WTC11 (cell line): Measurements from ENCODE around the gene DNM1. TPM values are rescaled to one million over a fixed set of nuclear protein-coding genes. Genes with fewer than 3 reads are reported as not detected.
A peak's percentile ranks its signal among the peaks of the same experiment; 100 is the strongest.

ENCODE experiments used
- ATAC-seq: fragments of 200-7000 bp; cut with Tn5 transposase; 2 replicates; pipeline ENCODE4 v1.10.0; 2021; ENCODE audit warnings: mild to moderate bottlenecking, moderate library complexity
- CTCF ChIA-PET: fragments of 300-600 bp; sonication (Branson Sonifier 250); formaldehyde crosslinking; loops from one replicate; lab custom pipeline; 2021; ENCODE audit warnings: antibody characterized with exemption; lab: Charles Lee
- POLR2A ChIA-PET: fragments of 350-600 bp; sonication (Branson Sonifier 250); formaldehyde crosslinking; loops from one replicate; lab custom pipeline; 2021; ENCODE audit warnings: antibody characterized with exemption; lab: Charles Lee
- DNase-seq: peaks from one replicate; pipeline ENCODE4 v3.0.0; 2021; ENCODE audit warnings: low spot score
- H3K27ac Mint-ChIP-seq: 2 replicates; pipeline ENCODE4 v1.8.0; 2021; ENCODE audit warnings: mixed read lengths
- H3K27me3 Mint-ChIP-seq: 2 replicates; pipeline ENCODE4 v1.8.0; 2021; ENCODE audit warnings: low read depth, mild to moderate bottlenecking, moderate library complexity, mixed read lengths
- H3K36me3 Mint-ChIP-seq: 2 replicates; pipeline ENCODE4 v1.8.0; 2021; ENCODE audit warnings: mixed read lengths
- H3K4me1 Mint-ChIP-seq: 2 replicates; pipeline ENCODE4 v1.8.0; 2022; ENCODE audit warnings: mixed read lengths
- H3K4me3 Mint-ChIP-seq: 2 replicates; pipeline ENCODE4 v1.8.0; 2021; ENCODE audit warnings: mild to moderate bottlenecking, moderate library complexity, mixed read lengths
- H3K9me3 Mint-ChIP-seq: 2 replicates; pipeline ENCODE4 v1.8.0; 2021; ENCODE audit warnings: mixed read lengths
- ATF1 ChIP-seq: sonication (generic); formaldehyde crosslinking; IDR thresholded peaks from 2 replicates; pipeline ENCODE4 v1.8.1; 2023; ENCODE audit warnings: mild to moderate bottlenecking, moderate library complexity, missing genetic modification reagents
- ESRRA ChIP-seq: sonication (generic); formaldehyde crosslinking; IDR thresholded peaks from 2 replicates; pipeline ENCODE4 v1.8.1; 2022; ENCODE audit warnings: mild to moderate bottlenecking, missing genetic modification reagents, borderline replicate concordance
- FOXP1 ChIP-seq: sonication (generic); formaldehyde crosslinking; IDR thresholded peaks from 2 replicates; pipeline ENCODE4 v1.8.0; 2022; ENCODE audit warnings: missing genetic modification reagents, mild to moderate bottlenecking, moderate library complexity, borderline replicate concordance
- MYBL2 ChIP-seq: sonication (generic); formaldehyde crosslinking; IDR thresholded peaks from 2 replicates; pipeline ENCODE4 v1.8.1; 2023; ENCODE audit warnings: mild to moderate bottlenecking, moderate library complexity, missing genetic modification reagents
- NFYB ChIP-seq: sonication (generic); formaldehyde crosslinking; conservative IDR thresholded peaks from 2 replicates; pipeline ENCODE4 v1.8.0; 2022; ENCODE audit warnings: low read depth, missing genetic modification reagents
- RORB ChIP-seq: fragments of 250-450 bp; sonication (Bioruptor Pico); IDR thresholded peaks from 2 replicates; pipeline ENCODE4 v1.9.0; 2021; ENCODE audit warnings: mild to moderate bottlenecking
- SMAD3 ChIP-seq: sonication (generic); formaldehyde crosslinking; IDR thresholded peaks from 2 replicates; pipeline ENCODE4 v1.8.0; 2022; ENCODE audit warnings: missing genetic modification reagents, mild to moderate bottlenecking, borderline replicate concordance
- ZBTB21 ChIP-seq: sonication (generic); formaldehyde crosslinking; IDR thresholded peaks from 2 replicates; pipeline ENCODE4 v1.8.1; 2023; ENCODE audit warnings: mild to moderate bottlenecking, missing genetic modification reagents, borderline replicate concordance
- ZNF219 ChIP-seq: sonication (generic); formaldehyde crosslinking; IDR thresholded peaks from 2 replicates; pipeline ENCODE4 v1.8.0; 2023; ENCODE audit warnings: missing genetic modification reagents, mild to moderate bottlenecking, borderline replicate concordance
- ZNF232 ChIP-seq: sonication (generic); formaldehyde crosslinking; IDR thresholded peaks from 2 replicates; pipeline ENCODE4 v1.8.0; 2022; ENCODE audit warnings: mild to moderate bottlenecking, missing genetic modification reagents
- ZNF423 ChIP-seq: fragments of 250-450 bp; sonication (Bioruptor Pico); IDR thresholded peaks from 2 replicates; pipeline ENCODE4 v2.1.2; 2022; ENCODE audit warnings: mild to moderate bottlenecking, moderate library complexity
- total RNA-seq: library from RNA; stranded (reverse); gene quantifications from 3 replicates; pipeline ENCODE4 v1.2.3, GENCODE V29; 2021
- TF ChIP-seq, protein P1 (sequence below): sonication (generic); formaldehyde crosslinking; IDR thresholded peaks from 2 replicates; pipeline ENCODE4 v1.8.1; 2023; ENCODE audit warnings: mild to moderate bottlenecking, missing genetic modification reagents, borderline replicate concordance
- TF ChIP-seq, protein P2 (sequence below): fragments of 250-450 bp; sonication (Bioruptor Pico); IDR thresholded peaks from 2 replicates; pipeline ENCODE4 v1.9.0; 2021; ENCODE audit warnings: mild to moderate bottlenecking
- TF ChIP-seq, protein P3 (sequence below): sonication (generic); formaldehyde crosslinking; IDR thresholded peaks from 2 replicates; pipeline ENCODE4 v1.8.0; 2023; ENCODE audit warnings: mild to moderate bottlenecking, missing genetic modification reagents
- TF ChIP-seq, protein P4 (sequence below): sonication (generic); formaldehyde crosslinking; IDR thresholded peaks from 2 replicates; pipeline ENCODE4 v1.8.0; 2022; ENCODE audit warnings: mild to moderate bottlenecking, missing genetic modification reagents
- TF ChIP-seq, protein P5 (sequence below): fragments of 250-450 bp; sonication (Bioruptor Pico); conservative IDR thresholded peaks from 2 replicates; pipeline ENCODE4 v1.9.0; 2021; ENCODE audit warnings: mild to moderate bottlenecking

Gene DNM1
- total RNA-seq, 1 experiment from 2014 or later = 79.0 TPM

DNA sequence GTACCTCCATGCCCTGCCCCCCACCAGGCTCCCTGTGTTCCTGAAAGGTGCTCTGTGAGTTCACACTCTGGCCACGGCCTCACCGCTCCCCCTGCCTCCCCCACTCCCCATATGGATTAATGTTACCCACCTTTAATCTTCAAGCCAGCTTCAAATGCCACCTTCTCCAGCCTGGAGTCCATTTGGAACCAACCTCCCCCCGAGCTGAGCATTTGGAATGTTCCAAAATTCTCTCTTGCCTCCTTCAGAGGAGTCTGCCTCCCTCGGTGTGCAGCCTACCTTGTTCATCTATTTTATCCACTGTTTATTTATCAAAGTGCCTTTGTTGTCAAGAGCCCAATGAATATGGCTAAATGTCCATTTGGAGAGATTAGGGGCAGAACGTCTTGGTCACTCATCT, 68.3 kb downstream of the DNM1 start:
- ChIA-PET POLR2A (no interaction called here), CTCF (interaction anchor here (0.7 to 1.0 kb wide), 3 partner anchors 12 to 66 kb away, joined by 3 to 6 read pairs (median 3); no protein-coding TSS in a partner anchor)
- DNase-seq (no peak), ATAC-seq (no peak)
- TF ChIP-seq, protein P1, sequence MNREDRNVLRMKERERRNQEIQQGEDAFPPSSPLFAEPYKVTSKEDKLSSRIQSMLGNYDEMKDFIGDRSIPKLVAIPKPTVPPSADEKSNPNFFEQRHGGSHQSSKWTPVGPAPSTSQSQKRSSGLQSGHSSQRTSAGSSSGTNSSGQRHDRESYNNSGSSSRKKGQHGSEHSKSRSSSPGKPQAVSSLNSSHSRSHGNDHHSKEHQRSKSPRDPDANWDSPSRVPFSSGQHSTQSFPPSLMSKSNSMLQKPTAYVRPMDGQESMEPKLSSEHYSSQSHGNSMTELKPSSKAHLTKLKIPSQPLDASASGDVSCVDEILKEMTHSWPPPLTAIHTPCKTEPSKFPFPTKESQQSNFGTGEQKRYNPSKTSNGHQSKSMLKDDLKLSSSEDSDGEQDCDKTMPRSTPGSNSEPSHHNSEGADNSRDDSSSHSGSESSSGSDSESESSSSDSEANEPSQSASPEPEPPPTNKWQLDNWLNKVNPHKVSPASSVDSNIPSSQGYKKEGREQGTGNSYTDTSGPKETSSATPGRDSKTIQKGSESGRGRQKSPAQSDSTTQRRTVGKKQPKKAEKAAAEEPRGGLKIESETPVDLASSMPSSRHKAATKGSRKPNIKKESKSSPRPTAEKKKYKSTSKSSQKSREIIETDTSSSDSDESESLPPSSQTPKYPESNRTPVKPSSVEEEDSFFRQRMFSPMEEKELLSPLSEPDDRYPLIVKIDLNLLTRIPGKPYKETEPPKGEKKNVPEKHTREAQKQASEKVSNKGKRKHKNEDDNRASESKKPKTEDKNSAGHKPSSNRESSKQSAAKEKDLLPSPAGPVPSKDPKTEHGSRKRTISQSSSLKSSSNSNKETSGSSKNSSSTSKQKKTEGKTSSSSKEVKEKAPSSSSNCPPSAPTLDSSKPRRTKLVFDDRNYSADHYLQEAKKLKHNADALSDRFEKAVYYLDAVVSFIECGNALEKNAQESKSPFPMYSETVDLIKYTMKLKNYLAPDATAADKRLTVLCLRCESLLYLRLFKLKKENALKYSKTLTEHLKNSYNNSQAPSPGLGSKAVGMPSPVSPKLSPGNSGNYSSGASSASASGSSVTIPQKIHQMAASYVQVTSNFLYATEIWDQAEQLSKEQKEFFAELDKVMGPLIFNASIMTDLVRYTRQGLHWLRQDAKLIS (CRISPR knock-in tag) = no peak
- no peak for TF ChIP-seq ZNF219 (CRISPR knock-in tag)
- TF ChIP-seq, protein P2, sequence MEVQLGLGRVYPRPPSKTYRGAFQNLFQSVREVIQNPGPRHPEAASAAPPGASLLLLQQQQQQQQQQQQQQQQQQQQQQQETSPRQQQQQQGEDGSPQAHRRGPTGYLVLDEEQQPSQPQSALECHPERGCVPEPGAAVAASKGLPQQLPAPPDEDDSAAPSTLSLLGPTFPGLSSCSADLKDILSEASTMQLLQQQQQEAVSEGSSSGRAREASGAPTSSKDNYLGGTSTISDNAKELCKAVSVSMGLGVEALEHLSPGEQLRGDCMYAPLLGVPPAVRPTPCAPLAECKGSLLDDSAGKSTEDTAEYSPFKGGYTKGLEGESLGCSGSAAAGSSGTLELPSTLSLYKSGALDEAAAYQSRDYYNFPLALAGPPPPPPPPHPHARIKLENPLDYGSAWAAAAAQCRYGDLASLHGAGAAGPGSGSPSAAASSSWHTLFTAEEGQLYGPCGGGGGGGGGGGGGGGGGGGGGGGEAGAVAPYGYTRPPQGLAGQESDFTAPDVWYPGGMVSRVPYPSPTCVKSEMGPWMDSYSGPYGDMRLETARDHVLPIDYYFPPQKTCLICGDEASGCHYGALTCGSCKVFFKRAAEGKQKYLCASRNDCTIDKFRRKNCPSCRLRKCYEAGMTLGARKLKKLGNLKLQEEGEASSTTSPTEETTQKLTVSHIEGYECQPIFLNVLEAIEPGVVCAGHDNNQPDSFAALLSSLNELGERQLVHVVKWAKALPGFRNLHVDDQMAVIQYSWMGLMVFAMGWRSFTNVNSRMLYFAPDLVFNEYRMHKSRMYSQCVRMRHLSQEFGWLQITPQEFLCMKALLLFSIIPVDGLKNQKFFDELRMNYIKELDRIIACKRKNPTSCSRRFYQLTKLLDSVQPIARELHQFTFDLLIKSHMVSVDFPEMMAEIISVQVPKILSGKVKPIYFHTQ = no peak
- no peaks in the 10 kb centered on the region; the same call in 1 of the 2 replicates for H3K27me3 Mint-ChIP-seq
- peaks cover 5% of the 10 kb centered on the region for H3K4me1 Mint-ChIP-seq
- H3K4me3 Mint-ChIP-seq = no peak overlapping the region
- no peaks in the 10 kb centered on the region for H3K9me3 Mint-ChIP-seq
- no peak overlapping the region for H3K27ac Mint-ChIP-seq
- H3K36me3 Mint-ChIP-seq = peaks cover 12% of the 10 kb centered on the region

DNA sequence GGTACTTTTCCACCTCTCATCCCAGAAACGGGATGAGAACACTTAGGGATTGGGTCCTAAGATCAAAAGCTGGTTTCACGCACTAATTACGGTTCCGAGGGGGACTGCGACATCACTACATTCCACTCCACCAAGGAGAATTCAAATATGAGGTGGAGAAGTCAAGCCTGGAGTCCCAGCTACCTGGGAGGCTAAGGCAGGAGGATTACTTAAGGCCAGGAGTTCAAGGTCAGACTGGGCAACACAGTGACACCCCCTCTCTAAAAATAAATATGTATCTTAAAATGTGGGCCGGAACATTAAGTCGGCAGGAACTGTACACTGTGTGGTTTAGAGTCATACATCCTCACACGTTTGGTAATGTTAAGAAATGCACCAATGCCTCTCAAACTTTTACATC, 71.1 kb downstream of the DNM1 start:
- Mint-ChIP-seq H3K4me1 (peaks cover 14% of the 10 kb centered on the region), H3K36me3 (peaks cover 12% of the 10 kb centered on the region), H3K27me3 (no peaks in the 10 kb centered on the region; the same call in 1 of the 2 replicates), H3K4me3 (peak overlapping the region; percentile 92), H3K27ac (no peak overlapping the region), H3K9me3 (no peaks in the 10 kb centered on the region)
- TF ChIP-seq ZBTB21 (CRISPR knock-in tag) (no peak), ESRRA (no peak)
- TF ChIP-seq, protein P3, sequence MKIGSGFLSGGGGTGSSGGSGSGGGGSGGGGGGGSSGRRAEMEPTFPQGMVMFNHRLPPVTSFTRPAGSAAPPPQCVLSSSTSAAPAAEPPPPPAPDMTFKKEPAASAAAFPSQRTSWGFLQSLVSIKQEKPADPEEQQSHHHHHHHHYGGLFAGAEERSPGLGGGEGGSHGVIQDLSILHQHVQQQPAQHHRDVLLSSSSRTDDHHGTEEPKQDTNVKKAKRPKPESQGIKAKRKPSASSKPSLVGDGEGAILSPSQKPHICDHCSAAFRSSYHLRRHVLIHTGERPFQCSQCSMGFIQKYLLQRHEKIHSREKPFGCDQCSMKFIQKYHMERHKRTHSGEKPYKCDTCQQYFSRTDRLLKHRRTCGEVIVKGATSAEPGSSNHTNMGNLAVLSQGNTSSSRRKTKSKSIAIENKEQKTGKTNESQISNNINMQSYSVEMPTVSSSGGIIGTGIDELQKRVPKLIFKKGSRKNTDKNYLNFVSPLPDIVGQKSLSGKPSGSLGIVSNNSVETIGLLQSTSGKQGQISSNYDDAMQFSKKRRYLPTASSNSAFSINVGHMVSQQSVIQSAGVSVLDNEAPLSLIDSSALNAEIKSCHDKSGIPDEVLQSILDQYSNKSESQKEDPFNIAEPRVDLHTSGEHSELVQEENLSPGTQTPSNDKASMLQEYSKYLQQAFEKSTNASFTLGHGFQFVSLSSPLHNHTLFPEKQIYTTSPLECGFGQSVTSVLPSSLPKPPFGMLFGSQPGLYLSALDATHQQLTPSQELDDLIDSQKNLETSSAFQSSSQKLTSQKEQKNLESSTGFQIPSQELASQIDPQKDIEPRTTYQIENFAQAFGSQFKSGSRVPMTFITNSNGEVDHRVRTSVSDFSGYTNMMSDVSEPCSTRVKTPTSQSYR (CRISPR knock-in tag) = no peak
- CTCF ChIA-PET = interaction anchor here (2.1 kb wide), 1 partner anchor 19 kb away, joined by 7 read pairs; no protein-coding TSS in a partner anchor
- POLR2A ChIA-PET = no interaction called here
- DNase-seq = no peak
- ATAC-seq = no peak

DNA sequence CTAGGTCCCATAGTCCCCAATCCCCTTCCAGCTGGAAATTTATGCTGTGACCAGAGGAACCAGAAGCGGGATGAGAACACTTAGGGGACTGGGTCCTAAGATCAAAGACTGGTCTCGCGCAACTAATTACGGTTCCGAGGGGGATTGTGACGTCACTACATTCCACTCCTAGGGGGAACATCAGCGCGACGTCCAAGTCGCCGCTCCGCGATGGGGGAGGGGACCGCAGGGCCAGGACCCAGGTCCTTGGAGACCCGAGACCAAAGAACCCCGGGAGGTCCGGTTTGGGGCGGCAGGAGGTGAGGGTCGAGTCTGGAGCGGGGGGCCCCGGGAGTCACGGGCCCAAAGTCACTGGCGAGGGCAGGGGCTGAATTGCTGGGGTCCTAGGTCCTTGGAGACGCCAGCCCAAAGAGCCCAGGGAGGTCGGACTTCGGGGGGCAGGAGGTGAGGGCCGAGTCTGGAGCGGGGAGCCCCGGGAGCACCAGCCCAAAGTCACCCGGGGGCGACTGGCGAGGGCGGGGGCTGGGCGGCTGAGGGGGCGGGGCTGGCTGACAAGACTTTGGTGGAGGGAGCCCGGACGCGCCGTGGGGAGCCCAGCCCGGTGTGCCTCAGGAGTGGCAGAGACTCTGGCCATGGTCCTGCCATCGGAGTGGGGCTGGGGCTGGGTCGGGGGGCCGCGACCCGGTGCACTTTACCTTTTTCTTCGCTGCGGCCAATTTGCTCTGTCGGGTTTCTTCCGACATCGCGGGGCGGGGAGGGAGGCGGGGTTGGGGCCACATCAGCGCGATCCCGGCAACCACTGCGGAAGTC, 72.2 kb downstream of the DNM1 start, which contains the start of gene GOLGA2:
Gene GOLGA2, minus strand, starts transcription at position 810 of the 810 bp plus-strand sequence. Its CDS starts 31 bp downstream, at position 779.
- peaks cover 12% of the 10 kb centered on the region for H3K36me3 Mint-ChIP-seq
- peaks cover 14% of the 10 kb centered on the region for H3K4me1 Mint-ChIP-seq
- CTCF ChIA-PET = interaction anchor here (0.5 to 3.2 kb wide), 19 partner anchors 13 to 753 kb away, joined by 3 to 25 read pairs (median 5); partner anchors contain the start of genes CERCAM and SH3GLB2
- DNase-seq (peak; percentile 48), ATAC-seq (peak; percentile 16)
- POLR2A ChIA-PET = interaction anchor here (0.6 to 1.0 kb wide), 12 partner anchors 20 to 180 kb away, joined by 3 to 10 read pairs (median 4); partner anchors contain the start of gene ODF2
- no peaks in the 10 kb centered on the region for H3K9me3 Mint-ChIP-seq
- H3K4me3 Mint-ChIP-seq = peak within 1 kb of the TSS; percentile 92
- H3K27me3 Mint-ChIP-seq = no peaks in the 10 kb centered on the region; the same call in 1 of the 2 replicates
- peak within 1 kb of the TSS; percentile 97 for H3K27ac Mint-ChIP-seq
- no peak for TF ChIP-seq ZNF232 (CRISPR knock-in tag)
- TF ChIP-seq ZNF423 = no peak
- no peak for TF ChIP-seq RORB
- TF ChIP-seq NFYB (CRISPR knock-in tag) = no peak
- TF ChIP-seq, protein P4, sequence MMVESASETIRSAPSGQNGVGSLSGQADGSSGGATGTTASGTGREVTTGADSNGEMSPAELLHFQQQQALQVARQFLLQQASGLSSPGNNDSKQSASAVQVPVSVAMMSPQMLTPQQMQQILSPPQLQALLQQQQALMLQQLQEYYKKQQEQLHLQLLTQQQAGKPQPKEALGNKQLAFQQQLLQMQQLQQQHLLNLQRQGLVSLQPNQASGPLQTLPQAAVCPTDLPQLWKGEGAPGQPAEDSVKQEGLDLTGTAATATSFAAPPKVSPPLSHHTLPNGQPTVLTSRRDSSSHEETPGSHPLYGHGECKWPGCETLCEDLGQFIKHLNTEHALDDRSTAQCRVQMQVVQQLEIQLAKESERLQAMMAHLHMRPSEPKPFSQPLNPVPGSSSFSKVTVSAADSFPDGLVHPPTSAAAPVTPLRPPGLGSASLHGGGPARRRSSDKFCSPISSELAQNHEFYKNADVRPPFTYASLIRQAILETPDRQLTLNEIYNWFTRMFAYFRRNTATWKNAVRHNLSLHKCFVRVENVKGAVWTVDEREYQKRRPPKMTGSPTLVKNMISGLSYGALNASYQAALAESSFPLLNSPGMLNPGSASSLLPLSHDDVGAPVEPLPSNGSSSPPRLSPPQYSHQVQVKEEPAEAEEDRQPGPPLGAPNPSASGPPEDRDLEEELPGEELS (CRISPR knock-in tag) = no peak
- TF ChIP-seq, protein P5, sequence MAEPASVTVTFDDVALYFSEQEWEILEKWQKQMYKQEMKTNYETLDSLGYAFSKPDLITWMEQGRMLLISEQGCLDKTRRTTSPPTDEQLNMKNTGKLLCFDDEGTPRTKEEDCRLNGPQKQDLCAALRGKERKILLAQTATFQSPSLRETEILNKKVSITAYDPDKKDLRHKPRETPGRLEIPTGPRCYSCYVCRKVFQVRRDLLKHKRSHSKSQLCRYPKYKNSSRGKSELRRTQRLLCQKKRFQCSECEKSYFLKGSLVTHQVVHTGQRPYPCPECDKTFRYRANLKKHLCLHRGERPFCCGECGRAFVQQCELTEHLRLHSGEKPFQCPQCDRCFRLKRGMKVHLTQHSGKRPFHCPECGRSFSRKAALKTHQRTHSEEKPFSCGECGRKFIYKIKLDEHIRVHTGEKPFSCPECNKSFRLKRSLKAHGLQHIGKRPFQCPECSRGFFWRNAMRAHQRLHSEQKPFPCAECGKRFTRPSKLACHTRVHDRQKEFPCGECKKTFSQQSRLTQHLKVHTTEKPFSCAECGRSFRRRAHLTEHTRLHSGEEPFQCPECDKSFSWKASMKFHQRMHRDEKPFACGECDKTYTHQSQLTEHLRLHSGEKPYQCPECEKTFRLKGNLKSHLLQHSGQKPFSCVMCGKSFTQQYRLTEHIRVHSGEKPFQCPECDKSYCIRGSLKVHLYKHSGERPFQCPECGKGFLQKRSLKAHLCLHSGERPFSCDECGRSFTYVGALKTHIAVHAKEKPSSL (CRISPR knock-in tag) = no peak
- TF ChIP-seq FOXP1 (CRISPR knock-in tag) = no peak
- TF ChIP-seq SMAD3 (CRISPR knock-in tag) = no peak
- TF ChIP-seq ATF1 = no peak
- TF ChIP-seq MYBL2 (CRISPR knock-in tag) = no peak
